Panc1 (cell line): ENCODE measurements around the gene SULT6B1.

ENCODE experiments used
- CTCF ChIP-seq: fragments of 450-650 bp; IDR thresholded peaks from 2 replicates; pipeline ENCODE4 v1.5.1; 2017; ENCODE audit warnings: mild to moderate bottlenecking
- POLR2AphosphoS5 ChIP-seq: IDR thresholded peaks from 2 replicates; pipeline ENCODE4 v1.6.1; 2012; ENCODE audit warnings: mild to moderate bottlenecking, low read depth, low read length, moderate library complexity
- REST ChIP-seq, 2 experiments: IDR thresholded peaks; 2 replicates each; pipeline ENCODE4 v1.6.1; 2011 to 2012; ENCODE audit warnings: low read depth in 2 of 2, control low read depth in 1 of 2, low read length in 1 of 2, mild to moderate bottlenecking in 1 of 2, moderate library complexity in 1 of 2; ENCODE audit not compliant: insufficient read depth in 1 of 2
- SIN3A ChIP-seq: IDR thresholded peaks from 2 replicates; pipeline ENCODE4 v1.6.1; 2012; ENCODE audit warnings: low read depth, mild to moderate bottlenecking, low read length, moderate library complexity, borderline replicate concordance; ENCODE audit not compliant: insufficient read depth

GRCh38 chr2:37154785-37155184, 33.7 kb downstream of the SULT6B1 start:
- TF ChIP-seq CTCF, result no peak
- TF ChIP-seq POLR2AphosphoS5, result no peak
- no peak for TF ChIP-seq REST (IDR thresholded peaks at IDR 0.05; ENCODE audit: insufficient read depth in 1 of 2, low read depth in 2 of 2, low read length in 1 of 2)
- TF ChIP-seq SIN3A, result no peak
